Esophagus squamous epithelium (tissue), 4 donors: ENCODE data around the gene SLN.

Source experiments
- CTCF ChIP-seq, 6 experiments: fragments of 450-650 bp in 4 of 6; fragments of 200-600 bp in 2 of 6; sonication (generic) in 2 of 6; IDR thresholded peaks; one replicate each; pipeline ENCODE4 v1.5.1; 2016 to 2019; ENCODE audit warnings: antibody characterized with exemption in 6 of 6, mild to moderate bottlenecking in 4 of 6, moderate library complexity in 4 of 6
- POLR2A ChIP-seq, 4 donors: fragments of 450-650 bp; IDR thresholded peaks; one replicate each; pipeline ENCODE4 v1.6.1; 2017; ENCODE audit warnings: antibody characterized with exemption in 4 of 4, mild to moderate bottlenecking in 4 of 4, moderate library complexity in 3 of 4

- no peak for TF ChIP-seq CTCF (IDR thresholded peaks at IDR 0.05)
- no peak for TF ChIP-seq POLR2A (IDR thresholded peaks at IDR 0.05)
These were observed 7.9 kb upstream of the SLN start for GRCh38 chr11:107719557-107720302.
